OCI-LY7 (cell line): ENCODE results near the gene NOL3.

Experiments
- EZH2phosphoT487 ChIP-seq: fragments of 200-600 bp; sonication (generic); IDR thresholded peaks from 2 replicates; pipeline ENCODE4 v1.6.1; 2018; ENCODE audit warnings: low read depth, borderline replicate concordance, mild to moderate bottlenecking, mixed run types, antibody characterized with exemption, low read length, moderate library complexity, mixed read lengths
- TF ChIP-seq, protein P1 (sequence below): fragments of 200-600 bp; sonication (generic); conservative IDR thresholded peaks from 2 replicates; pipeline ENCODE4 v1.5.1; 2014; ENCODE audit warnings: mild to moderate bottlenecking, antibody characterized with exemption, low read length, moderate library complexity, mixed read lengths

DNA sequence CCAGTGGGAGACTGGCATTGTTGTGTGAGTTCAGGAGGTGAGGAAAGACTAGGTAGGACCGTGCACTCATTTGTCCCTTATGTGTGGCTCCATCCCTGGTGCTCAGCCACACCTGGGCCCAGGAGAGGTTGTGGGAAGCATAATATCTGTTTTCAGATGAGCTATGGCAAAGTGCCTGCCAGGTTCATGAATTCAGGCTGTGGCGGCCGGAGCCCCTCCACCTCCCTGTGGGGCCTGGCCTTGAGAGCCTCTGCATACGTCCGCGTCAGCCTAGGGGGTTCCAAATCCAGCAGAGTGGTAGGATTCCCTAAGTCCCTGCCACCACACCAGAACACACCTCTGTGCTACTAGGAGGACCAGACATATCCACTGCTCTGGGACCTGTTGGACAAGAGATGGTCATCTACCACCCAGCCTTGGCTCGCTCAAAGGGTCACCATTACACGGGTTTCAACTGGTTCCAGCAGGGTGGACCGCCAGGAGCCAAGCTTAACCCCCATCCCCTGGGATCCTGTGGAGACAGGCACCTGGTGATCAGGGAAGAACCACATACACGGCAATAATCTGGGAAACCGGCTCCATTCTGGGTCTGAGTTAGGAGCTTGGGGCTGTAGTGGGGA, 21.6 kb upstream of the NOL3 start:
- TF ChIP-seq, protein P1, sequence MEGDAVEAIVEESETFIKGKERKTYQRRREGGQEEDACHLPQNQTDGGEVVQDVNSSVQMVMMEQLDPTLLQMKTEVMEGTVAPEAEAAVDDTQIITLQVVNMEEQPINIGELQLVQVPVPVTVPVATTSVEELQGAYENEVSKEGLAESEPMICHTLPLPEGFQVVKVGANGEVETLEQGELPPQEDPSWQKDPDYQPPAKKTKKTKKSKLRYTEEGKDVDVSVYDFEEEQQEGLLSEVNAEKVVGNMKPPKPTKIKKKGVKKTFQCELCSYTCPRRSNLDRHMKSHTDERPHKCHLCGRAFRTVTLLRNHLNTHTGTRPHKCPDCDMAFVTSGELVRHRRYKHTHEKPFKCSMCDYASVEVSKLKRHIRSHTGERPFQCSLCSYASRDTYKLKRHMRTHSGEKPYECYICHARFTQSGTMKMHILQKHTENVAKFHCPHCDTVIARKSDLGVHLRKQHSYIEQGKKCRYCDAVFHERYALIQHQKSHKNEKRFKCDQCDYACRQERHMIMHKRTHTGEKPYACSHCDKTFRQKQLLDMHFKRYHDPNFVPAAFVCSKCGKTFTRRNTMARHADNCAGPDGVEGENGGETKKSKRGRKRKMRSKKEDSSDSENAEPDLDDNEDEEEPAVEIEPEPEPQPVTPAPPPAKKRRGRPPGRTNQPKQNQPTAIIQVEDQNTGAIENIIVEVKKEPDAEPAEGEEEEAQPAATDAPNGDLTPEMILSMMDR: no peak
- TF ChIP-seq EZH2phosphoT487: no peak
